GM18526 (cell line): ENCODE data around the gene ANXA2.

ENCODE experiments used
- POLR2A ChIP-seq: IDR thresholded peaks from 3 replicates; pipeline ENCODE4 v1.6.1; 2011; ENCODE audit not compliant: insufficient read length; ENCODE audit errors: extremely low read depth

Gene ANXA2

GRCh38 chr15:60347480-60348049 is 50.2 kb downstream of the ANXA2 start:
- no peak for TF ChIP-seq POLR2A

DNA sequence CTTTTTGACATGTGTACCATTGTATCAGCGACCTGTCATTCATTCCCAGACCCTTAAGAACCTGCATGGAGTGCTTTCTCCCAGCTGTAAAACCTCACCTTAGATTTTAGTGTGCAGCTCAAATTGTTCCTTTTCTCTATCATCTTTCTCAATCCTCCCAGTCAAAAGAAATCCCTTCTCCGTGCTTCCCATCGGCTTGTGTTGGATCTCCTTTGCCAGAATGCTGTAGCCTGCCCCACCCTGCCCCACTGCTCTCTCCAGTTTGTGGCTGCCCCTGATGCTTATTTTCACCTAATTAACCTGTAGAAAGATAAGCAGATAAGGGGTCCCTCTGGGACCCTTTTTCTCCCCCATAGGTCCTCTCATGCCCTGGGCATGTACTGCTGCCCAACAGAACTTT is 51.1 kb downstream of the ANXA2 start:
- TF ChIP-seq POLR2A: no peak

- no peak for TF ChIP-seq POLR2A
These were observed 51.7 kb downstream of the ANXA2 start for GRCh38 chr15:60346077-60346476.

GRCh38 chr15:60345598-60345997 is 52.2 kb downstream of the ANXA2 start:
- no peak for TF ChIP-seq POLR2A

DNA sequence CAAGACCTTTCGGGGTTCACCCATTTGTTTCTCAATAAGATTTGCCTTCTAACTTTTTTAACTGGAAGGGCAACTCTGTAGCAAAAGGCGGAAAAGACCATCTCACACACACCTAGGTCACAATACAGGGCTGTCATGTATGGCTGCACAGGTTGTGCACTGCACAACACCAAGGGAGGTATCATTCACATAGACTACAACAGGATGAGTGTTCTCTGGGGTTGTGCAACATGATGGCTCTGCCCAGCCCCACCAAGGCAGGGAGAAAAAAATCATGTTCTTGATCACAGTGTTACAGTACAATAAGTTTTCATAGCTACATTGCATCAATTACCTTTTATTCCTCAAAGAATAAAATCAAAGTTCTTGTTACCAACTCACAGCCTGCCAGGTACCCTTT is 52.8 kb downstream of the ANXA2 start:
- no peak for TF ChIP-seq POLR2A

DNA sequence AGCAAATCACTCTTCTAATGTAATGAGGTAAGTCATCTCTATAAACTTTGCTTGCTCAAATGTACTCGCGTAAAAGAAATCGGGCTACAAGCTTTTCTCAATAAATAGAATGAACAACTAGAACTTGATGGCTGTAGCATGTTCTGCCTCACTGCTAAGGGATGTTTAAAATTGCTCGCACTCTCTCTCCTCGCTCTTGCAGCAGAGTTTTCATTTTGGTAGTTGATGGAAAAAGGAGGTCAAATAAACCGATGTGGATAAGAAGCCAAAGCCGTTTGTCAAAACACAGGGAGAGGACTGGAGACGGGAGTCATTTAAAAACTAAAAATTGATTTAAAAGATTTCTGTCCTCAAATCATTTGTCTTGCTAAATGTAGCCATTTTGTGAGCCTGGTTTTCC is 53.3 kb downstream of the ANXA2 start:
- TF ChIP-seq POLR2A: no peak

DNA sequence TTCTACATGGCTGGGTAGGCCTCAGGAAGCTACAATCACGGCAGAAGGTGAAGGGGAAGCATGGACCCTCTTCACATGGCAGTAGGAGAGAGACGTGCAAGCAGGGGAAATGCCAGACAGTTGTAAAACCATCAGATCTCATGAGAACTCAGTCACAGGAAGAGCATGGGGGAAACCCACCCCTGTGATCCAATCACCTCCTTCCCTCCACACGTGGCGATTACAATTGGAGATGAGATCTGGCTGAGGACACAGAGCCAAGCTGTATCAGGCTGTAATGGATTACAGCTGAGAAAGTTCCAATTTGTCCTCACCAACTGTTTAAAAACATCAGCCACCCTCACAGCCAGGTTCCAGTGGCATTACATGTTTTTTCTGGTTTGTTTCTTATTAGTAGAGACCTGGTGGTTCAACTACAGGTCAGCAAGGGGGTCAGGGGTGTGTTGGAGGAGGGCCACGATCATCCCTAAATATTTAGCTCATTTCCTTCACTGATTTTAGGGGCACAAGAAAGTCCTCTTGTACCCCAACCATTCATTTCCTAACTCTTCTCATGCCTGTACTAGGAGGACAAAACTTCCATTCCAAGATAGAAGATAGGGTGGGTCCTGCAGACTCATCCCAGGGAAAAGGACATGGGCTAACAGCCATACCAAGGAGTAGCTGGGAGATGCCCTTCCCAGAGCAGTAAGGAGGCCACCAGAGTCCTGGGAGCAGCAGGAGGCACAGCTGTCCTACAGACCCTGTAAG is 54.4 kb downstream of the ANXA2 start:
- no peak for TF ChIP-seq POLR2A

DNA sequence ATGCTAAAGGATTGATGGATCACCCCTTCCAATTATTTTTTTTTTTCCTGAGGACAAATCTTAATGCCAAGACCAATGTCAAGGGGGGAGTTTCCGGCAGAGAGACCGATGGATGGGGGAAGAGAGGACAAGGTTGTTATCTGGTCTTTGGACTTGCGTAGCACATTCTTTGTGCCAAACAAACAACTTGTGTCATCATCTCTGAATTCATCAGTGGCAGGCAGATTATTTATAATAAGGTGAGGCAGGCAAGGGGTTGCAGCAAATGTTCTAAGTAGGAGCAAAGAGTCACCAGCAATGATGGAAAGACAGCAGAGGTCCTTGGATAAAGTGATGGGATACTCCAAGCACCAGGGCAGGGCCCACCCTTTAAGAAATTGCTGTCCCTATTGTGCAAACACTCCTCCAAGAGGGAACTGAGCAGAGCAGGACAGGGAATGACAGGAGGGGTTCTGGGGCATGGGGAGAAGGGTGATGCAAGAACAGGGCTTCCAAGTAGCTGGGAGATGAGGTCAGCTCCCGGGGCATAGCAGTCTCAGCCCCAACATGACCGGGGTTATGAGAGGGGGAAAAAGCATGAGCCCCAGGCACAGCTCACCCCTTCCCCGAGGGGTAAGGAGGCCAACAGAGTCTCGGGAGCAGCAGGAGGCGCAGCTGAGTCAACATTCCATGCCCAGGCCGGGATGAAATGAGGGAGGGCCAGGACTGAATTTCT is 57.4 kb downstream of the ANXA2 start:
- no peak for TF ChIP-seq POLR2A

GRCh38 chr15:60339236-60339635 is 58.5 kb downstream of the ANXA2 start:
- no peak for TF ChIP-seq POLR2A

DNA sequence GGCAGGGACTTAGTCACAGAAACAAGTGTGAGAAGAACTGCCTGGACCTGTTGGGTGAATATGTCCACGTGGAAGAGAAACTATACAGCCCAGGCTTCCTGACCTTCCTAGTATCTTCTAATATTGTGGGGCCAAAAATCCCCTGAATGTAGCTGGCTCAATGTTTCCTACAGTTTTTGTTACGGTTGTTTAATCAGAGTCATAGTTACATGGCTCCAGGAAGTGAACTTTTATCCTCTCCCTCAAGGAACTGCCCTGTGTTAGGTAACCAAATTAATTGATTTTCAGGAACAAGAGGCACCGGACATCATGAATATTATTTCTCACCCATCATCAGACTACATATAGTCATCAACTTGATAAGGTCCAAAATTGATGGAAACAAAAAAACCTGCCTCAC is 59.0 kb downstream of the ANXA2 start:
- TF ChIP-seq POLR2A: no peak

DNA sequence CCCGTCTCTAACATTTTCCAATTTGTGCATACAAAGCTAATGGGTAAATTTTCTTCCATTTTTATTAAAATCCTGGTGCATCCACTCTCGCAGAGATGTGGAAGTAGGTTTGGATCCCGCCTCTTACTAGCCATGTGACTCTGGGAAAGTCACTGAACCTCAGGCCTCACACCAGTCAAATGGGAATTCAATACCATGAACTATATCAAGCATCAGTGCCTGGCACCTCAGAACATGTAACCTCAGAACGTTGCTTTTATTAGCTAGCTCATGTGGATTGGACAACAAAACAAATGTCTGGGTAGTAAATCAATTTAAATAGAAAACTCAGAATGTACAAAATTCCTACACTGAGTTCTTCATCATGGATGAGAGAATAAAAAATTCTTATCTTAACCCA is 60.7 kb downstream of the ANXA2 start:
- TF ChIP-seq POLR2A: no peak

DNA sequence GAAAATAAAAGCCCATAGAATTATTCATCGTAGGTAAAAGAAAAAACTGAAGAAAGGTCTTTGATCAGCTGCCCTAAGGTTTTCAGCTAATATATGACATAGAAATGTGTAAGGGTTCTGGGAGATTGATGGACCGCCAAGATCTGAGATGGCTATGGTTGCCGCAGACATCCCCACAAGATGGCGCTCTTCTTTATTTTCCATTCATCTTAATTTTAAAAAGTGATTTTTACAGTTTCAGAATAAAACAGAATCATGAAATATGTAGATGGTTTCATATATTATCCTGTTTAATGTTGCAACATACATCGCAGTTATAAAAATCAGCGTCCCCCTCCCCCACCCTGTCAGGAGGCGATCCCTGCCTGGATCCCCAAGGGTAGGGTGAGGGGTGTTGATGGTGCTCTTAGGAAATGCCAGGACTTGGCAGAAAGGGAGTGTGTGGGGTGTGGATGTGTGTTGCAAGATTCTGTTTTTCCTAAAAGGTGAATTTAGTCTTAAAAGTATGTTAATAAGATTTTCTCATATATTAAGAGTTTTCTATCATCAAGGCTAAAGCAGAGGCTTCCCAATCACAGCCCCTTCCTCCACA is 68.8 kb downstream of the ANXA2 start:
- TF ChIP-seq POLR2A: no peak

DNA sequence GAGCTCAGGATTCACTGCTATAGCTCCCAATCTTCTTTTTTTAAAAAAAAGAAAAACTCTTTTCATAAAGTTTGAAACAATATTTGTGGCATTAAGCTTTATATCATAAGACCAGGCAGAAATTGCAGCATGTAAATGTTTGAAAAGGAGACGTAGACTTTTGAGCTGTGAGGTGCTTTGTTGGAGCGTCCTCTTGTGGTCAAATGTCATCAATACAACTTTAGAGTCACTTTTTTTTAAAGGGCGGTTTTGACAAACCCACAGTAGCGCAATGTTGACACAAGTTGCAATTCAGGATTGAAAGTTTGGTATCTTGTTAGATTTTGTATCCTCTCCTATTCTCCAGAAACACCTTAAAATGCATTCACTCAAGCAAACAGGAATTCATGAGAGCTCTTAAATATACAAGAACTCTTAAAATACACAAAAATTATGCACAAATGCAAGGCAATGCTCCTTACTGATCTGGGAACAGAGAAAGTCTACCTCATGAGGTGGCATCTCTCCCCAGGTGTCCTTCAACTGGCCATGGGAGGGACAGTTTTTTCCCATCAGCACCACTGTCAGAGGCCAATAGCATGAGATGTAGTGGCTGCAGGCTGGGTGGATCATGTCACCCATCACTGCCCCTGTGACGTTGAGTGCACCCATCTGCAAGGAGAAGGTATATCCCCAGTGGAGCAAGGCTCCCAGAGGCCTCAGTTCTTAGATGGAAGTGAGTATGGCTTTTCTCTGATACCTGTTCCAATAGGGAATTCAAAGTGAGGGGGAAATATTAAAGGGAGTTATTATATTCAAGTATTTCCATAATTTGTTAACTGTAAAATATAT is 70.7 kb downstream of the ANXA2 start:
- TF ChIP-seq POLR2A: no peak

DNA sequence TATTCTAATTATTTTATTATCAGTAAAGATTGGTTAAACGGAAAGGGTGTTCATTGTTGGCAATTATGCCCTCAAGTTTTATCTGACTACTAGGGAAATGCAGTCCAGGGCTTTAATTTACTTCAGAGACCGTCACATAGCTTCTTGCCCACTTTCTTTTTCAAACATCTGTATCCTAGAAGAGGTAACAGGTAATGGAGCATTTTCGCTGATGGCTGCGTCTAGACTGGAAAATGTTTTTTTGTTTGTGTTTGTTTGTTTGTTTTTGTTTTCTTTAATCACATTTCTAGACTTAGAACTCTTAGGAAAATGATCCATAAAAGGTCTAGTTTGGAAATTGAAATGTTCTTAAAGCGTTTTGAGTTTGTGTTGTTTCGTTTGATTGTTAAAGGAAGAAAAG is 71.4 kb downstream of the ANXA2 start:
- no peak for TF ChIP-seq POLR2A

GRCh38 chr15:60325905-60326304 is 71.9 kb downstream of the ANXA2 start:
- no peak for TF ChIP-seq POLR2A
